IMR-90 (cell line): ENCODE measurements around the gene GSTA2. TPM values are rescaled to one million over a fixed set of nuclear protein-coding genes. Genes with fewer than 3 reads are reported as not detected.

ENCODE experiments used
- ATAC-seq: fragments of 200-7000 bp; cut with Tn5 transposase; 2 replicates; pipeline ENCODE4 v1.9.1; 2020; ENCODE audit warnings: low read depth, mild to moderate bottlenecking, moderate library complexity
- BruUV-seq: library from RNA; stranded (reverse); fragments of 400-500 nt; replicated peaks from 2 replicates; lab custom pipeline; 2021; lab: Mats Ljungman, UMichigan
- CTCF ChIA-PET: fragments of 300-600 bp; formaldehyde crosslinking; extraction: SDS; loops from one replicate; lab custom pipeline; 2021; ENCODE audit warnings: antibody characterized with exemption; lab: Yijun Ruan, JAX
- POLR2A ChIA-PET: fragments of 300-600 bp; sonication (Branson Sonifier 250); formaldehyde crosslinking; loops from one replicate; lab custom pipeline; 2022; ENCODE audit warnings: antibody characterized with exemption; ENCODE audit not compliant: unreplicated experiment; lab: Charles Lee
- DNase-seq: peaks from one replicate; pipeline ENCODE4 v3.0.0; 2013
- H2AFZ ChIP-seq: replicated peaks from 2 replicates; pipeline ENCODE3; 2013; ENCODE audit warnings: low read length, mild to moderate bottlenecking; ENCODE audit not compliant: poor library complexity
- H2AK5ac ChIP-seq: 2 replicates; pipeline ENCODE4 v1.6.1; 2013; ENCODE audit warnings: low read depth, low read length, inconsistent platforms
- H2AK9ac ChIP-seq: replicated peaks from 2 replicates; pipeline ENCODE3; 2013; ENCODE audit warnings: mild to moderate bottlenecking, low read depth, low read length, moderate library complexity; ENCODE audit not compliant: poor library complexity
- H2BK120ac ChIP-seq: 2 replicates; pipeline ENCODE4 v1.6.1; 2013; ENCODE audit warnings: low read depth, low read length, inconsistent platforms
- H2BK15ac ChIP-seq: 3 replicates; pipeline ENCODE4 v1.6.1; 2013; ENCODE audit warnings: low read depth, low read length, inconsistent platforms
- H2BK20ac ChIP-seq: 2 replicates; pipeline ENCODE4 v1.6.1; 2013; ENCODE audit warnings: low read depth, mild to moderate bottlenecking, inconsistent platforms, low read length, moderate library complexity
- H2BK5ac ChIP-seq: 2 replicates; pipeline ENCODE4 v1.6.1; 2013; ENCODE audit warnings: mild to moderate bottlenecking, low read depth, low read length, inconsistent platforms; ENCODE audit not compliant: poor library complexity, severe bottlenecking
- H3K14ac ChIP-seq: replicated peaks from 2 replicates; pipeline ENCODE4 v1.6.1; 2013; ENCODE audit warnings: low read depth, low read length, inconsistent platforms
- H3K18ac ChIP-seq: 2 replicates; pipeline ENCODE4 v1.6.1; 2013; ENCODE audit warnings: low read depth, low read length, control low read depth
- H3K23ac ChIP-seq: 2 replicates; pipeline ENCODE4 v1.6.1; 2013; ENCODE audit warnings: low read depth, low read length, inconsistent platforms
- H3K27ac ChIP-seq: 2 replicates; pipeline ENCODE4 v1.5.1; 2013; ENCODE audit warnings: mild to moderate bottlenecking, control low read depth, low read length; ENCODE audit not compliant: insufficient read depth
- H3K27me3 ChIP-seq: 2 replicates; pipeline ENCODE4 v1.6.1; 2013; ENCODE audit warnings: low read length; ENCODE audit not compliant: control insufficient read depth, insufficient read depth
- H3K36me3 ChIP-seq: 2 replicates; pipeline ENCODE4 v1.6.1; 2013; ENCODE audit warnings: low read length, mixed read lengths; ENCODE audit not compliant: control insufficient read depth, insufficient read depth
- H3K4ac ChIP-seq: 2 replicates; pipeline ENCODE4 v1.6.1; 2013; ENCODE audit warnings: low read depth, low read length, inconsistent platforms
- H3K4me1 ChIP-seq: 2 replicates; pipeline ENCODE4 v1.6.1; 2013; ENCODE audit warnings: low read length, mixed read lengths; ENCODE audit not compliant: control insufficient read depth, insufficient read depth
- H3K4me2 ChIP-seq: 2 replicates; pipeline ENCODE4 v1.6.1; 2013; ENCODE audit warnings: low read depth, mild to moderate bottlenecking, control low read depth, low read length, moderate library complexity
- H3K4me3 ChIP-seq: 2 replicates; pipeline ENCODE4 v1.5.1; 2013; ENCODE audit warnings: low read depth, mild to moderate bottlenecking, control low read depth, low read length, moderate library complexity; ENCODE audit not compliant: insufficient read depth
- H3K56ac ChIP-seq: 2 replicates; pipeline ENCODE4 v1.6.1; 2013; ENCODE audit warnings: low read length, inconsistent platforms; ENCODE audit not compliant: insufficient read depth; ENCODE audit errors: extremely low read depth
- H3K79me1 ChIP-seq, 2 experiments: 2 replicates each; pipeline ENCODE4 v1.6.1; 2013; ENCODE audit warnings: low read length in 2 of 2, inconsistent platforms in 1 of 2, low read depth in 1 of 2
- H3K9ac ChIP-seq: 2 replicates; pipeline ENCODE4 v1.6.1; 2013; ENCODE audit warnings: low read depth, low read length, control low read depth
- H3K9me1 ChIP-seq: 2 replicates; pipeline ENCODE4 v1.6.1; 2013; ENCODE audit warnings: low read length, inconsistent platforms; ENCODE audit not compliant: insufficient read depth
- H3K9me3 ChIP-seq: 2 replicates; pipeline ENCODE4 v1.6.1; 2013; ENCODE audit warnings: low read length; ENCODE audit not compliant: control insufficient read depth, insufficient read depth
- H4K20me1 ChIP-seq: 2 replicates; pipeline ENCODE4 v1.6.1; 2013; ENCODE audit warnings: low read length, inconsistent platforms; ENCODE audit not compliant: insufficient read depth
- H4K5ac ChIP-seq: 2 replicates; pipeline ENCODE4 v1.6.1; 2013; ENCODE audit warnings: mild to moderate bottlenecking, low read depth, low read length, control low read depth
- H4K8ac ChIP-seq, 2 experiments: 2 replicates each; pipeline ENCODE4 v1.6.1; 2013; ENCODE audit warnings: low read depth in 2 of 2, low read length in 2 of 2, control low read depth in 1 of 2, inconsistent platforms in 1 of 2
- H4K91ac ChIP-seq: 2 replicates; pipeline ENCODE4 v1.6.1; 2013; ENCODE audit warnings: low read depth, low read length, inconsistent platforms; ENCODE audit not compliant: insufficient read depth
- BHLHE40 ChIP-seq: fragments of 150-350 bp; IDR thresholded peaks from 2 replicates; pipeline ENCODE4 v1.6.1; 2016; ENCODE audit warnings: mild to moderate bottlenecking, low read depth, low read length
- CEBPB ChIP-seq: IDR thresholded peaks from 2 replicates; pipeline ENCODE4 v1.6.1; 2012; ENCODE audit warnings: low read depth, low read length, improper control_type of control experiment
- CHD1 ChIP-seq: IDR thresholded peaks from 2 replicates; pipeline ENCODE4 v1.6.1; 2012; ENCODE audit warnings: low read depth, low read length, improper control_type of control experiment
- CTCF ChIP-seq: conservative IDR thresholded peaks from 2 replicates; pipeline ENCODE4 v1.5.1; 2012; ENCODE audit warnings: mild to moderate bottlenecking, low read depth, low read length, improper control_type of control experiment
- ELK1 ChIP-seq: fragments of 150-350 bp; IDR thresholded peaks from 2 replicates; pipeline ENCODE4 v1.6.1; 2016; ENCODE audit warnings: low read depth, mild to moderate bottlenecking, low read length, moderate library complexity, borderline replicate concordance
- FOS ChIP-seq: fragments of 150-350 bp; IDR thresholded peaks from 2 replicates; pipeline ENCODE4 v1.6.1; 2016; ENCODE audit warnings: low read depth, low read length
- MAFK ChIP-seq: IDR thresholded peaks from 2 replicates; pipeline ENCODE4 v1.6.1; 2012; ENCODE audit warnings: low read depth, low read length, improper control_type of control experiment
- MAZ ChIP-seq: IDR thresholded peaks from 2 replicates; pipeline ENCODE4 v1.6.1; 2012; ENCODE audit warnings: low read depth, mild to moderate bottlenecking, low read length, improper control_type of control experiment, moderate library complexity, borderline replicate concordance
- MXI1 ChIP-seq: IDR thresholded peaks from 2 replicates; pipeline ENCODE4 v1.6.1; 2012; ENCODE audit warnings: low read depth, mild to moderate bottlenecking, low read length, moderate library complexity, borderline replicate concordance
- NFE2L2 ChIP-seq: fragments of 150-350 bp; IDR thresholded peaks from 2 replicates; pipeline ENCODE4 v1.6.1; 2016; ENCODE audit warnings: low read depth, mild to moderate bottlenecking, low read length
- POLR2A ChIP-seq: IDR thresholded peaks from 2 replicates; pipeline ENCODE4 v1.6.1; 2012; ENCODE audit warnings: mild to moderate bottlenecking, low read depth, low read length
- RAD21 ChIP-seq: IDR thresholded peaks from 2 replicates; pipeline ENCODE4 v1.6.1; 2012; ENCODE audit warnings: low read length, improper control_type of control experiment
- RCOR1 ChIP-seq: IDR thresholded peaks from 2 replicates; pipeline ENCODE4 v1.6.1; 2012; ENCODE audit warnings: mild to moderate bottlenecking, low read length, improper control_type of control experiment; ENCODE audit not compliant: insufficient replicate concordance
- RFX5 ChIP-seq: IDR thresholded peaks from 2 replicates; pipeline ENCODE4 v1.8.0; 2012; ENCODE audit warnings: low read depth, mild to moderate bottlenecking, low read length, moderate library complexity
- SMC3 ChIP-seq: fragments of 150-350 bp; IDR thresholded peaks from 2 replicates; pipeline ENCODE4 v1.6.1; 2016; ENCODE audit warnings: low read depth, mild to moderate bottlenecking, antibody characterized with exemption, low read length, moderate library complexity
- WGBS, 2 experiments: methylation state at CpG; one replicate each; pipeline versions ENCODE4 v1.1.5 to v1.1.7; 2013; ENCODE audit warnings: missing lambda C conversion rate in 2 of 2; ENCODE audit not compliant: insufficient read length in 1 of 2; ENCODE audit errors: extremely low coverage in 2 of 2; 5-methylcytosine and 5-hydroxymethylcytosine counted together
- dilution Hi-C: fragments of 300-500 bp; cut with HindIII; formaldehyde crosslinking; loops from one replicate; pipeline ENCODE4 v1.14.3; 2018; ENCODE audit warnings: low sequenced_read_pairs; ENCODE audit not compliant: unreplicated experiment
- in situ Hi-C: fragments of 300-500 bp; cut with MboI; formaldehyde crosslinking; loops from 3 replicates; pipeline ENCODE4 v1.14.3; 2019; ENCODE audit warnings: low sequenced_read_pairs, inconsistent platforms, mixed read lengths
- intact Hi-C: fragments of 100-400 bp; cut with micrococcal nuclease; formaldehyde crosslinking; loops from 2 replicates; pipeline ENCODE4 v1.10.0; 2022
- polyA plus RNA-seq, 3 experiments: library from polyadenylated mRNA; depleted of rRNA; stranded (reverse); fragments of >200 nt; gene quantifications; 2 replicates each; pipeline ENCODE4 v1.2.3, GENCODE V29; 2012; ENCODE audit warnings: low replicate concordance in 1 of 3
- total RNA-seq: library from RNA; depleted of rRNA; stranded (reverse); fragments of >200 nt; gene quantifications from 2 replicates; pipeline ENCODE4 v1.2.3, GENCODE V29; 2012

Gene GSTA2
- total and polyA plus RNA-seq, 2 of the 4 experiments (the other 2 are of a cell fraction), result not detected

- Histone ChIP-seq H2AFZ (no peak overlapping the region), H3K4me3 (no peak overlapping the region), H3K23ac (peak overlapping the region; percentile 71; the same call in 1 of the 2 replicates), H4K20me1 (no peaks in the 10 kb centered on the region), H3K27ac (no peak overlapping the region), H2AK5ac (peak overlapping the region; percentile 88; the same call in 1 of the 2 replicates), H3K79me1 (no peaks in the 10 kb centered on the region), H4K8ac (peak overlapping the region in 1 of 2 experiments; percentile 82; a peak in 1 of 4 replicates), H2BK120ac (peak overlapping the region; percentile 87), H3K14ac (peak overlapping the region; percentile 87; the same call in 1 of the 2 replicates), H3K9me1 (peaks cover 8% of the 10 kb centered on the region), H4K91ac (peak overlapping the region; percentile 95; the same call in 1 of the 2 replicates), H2AK9ac (no peak overlapping the region), H3K9ac (no peak overlapping the region; the same call in 1 of the 2 replicates), H3K4me1 (peaks cover 9% of the 10 kb centered on the region), H3K27me3 (peaks cover 1% of the 10 kb centered on the region; the same call in 1 of the 2 replicates), H2BK20ac (peak overlapping the region; percentile 52; the same call in 1 of the 2 replicates), H2BK5ac (peak overlapping the region; percentile 93), H3K4me2 (no peak overlapping the region), H3K18ac (peak overlapping the region; percentile 47; the same call in 1 of the 2 replicates), H3K56ac (no peak overlapping the region), H2BK15ac (peak overlapping the region; percentile 89; the same call in 2 of the 3 replicates), H3K9me3 (0 out of 2 replicates have a peak, but pooled peaks cover 2% of the 10 kb centered on the region), H3K36me3 (no peaks in the 10 kb centered on the region), H3K4ac (no peak overlapping the region), H4K5ac (peak overlapping the region; percentile 42; the same call in 1 of the 2 replicates)
- POLR2A ChIA-PET, result no interaction called here
- peak; percentile 38 for ATAC-seq
- DNase-seq, result no peak
- in situ Hi-C loops, result no loop called here
- TF ChIP-seq CEBPB, result no peak
- no peak for TF ChIP-seq RCOR1
- TF ChIP-seq RAD21, result no peak
- TF ChIP-seq NFE2L2, result no peak
- TF ChIP-seq MXI1, result no peak
- TF ChIP-seq SMC3, result no peak
- TF ChIP-seq FOS, result no peak
- TF ChIP-seq RFX5, result no peak
- no peak for TF ChIP-seq MAFK
- no peak for TF ChIP-seq CTCF
- TF ChIP-seq CHD1, result no peak
- no peak for TF ChIP-seq POLR2A
- TF ChIP-seq BHLHE40, result no peak
- TF ChIP-seq ELK1, result no peak
- no peak for TF ChIP-seq MAZ
- CTCF ChIA-PET, result no interaction called here
- dilution Hi-C loops, result no loop called here
- WGBS, 2 experiments, result no CpG with 5 or more reads among the region's 1 CpG
- intact Hi-C loops, result no loop called here
- BruUV-seq, result no TSS peak
Measured at GRCh38 chr6:52790861-52791260, 27.6 kb upstream of the GSTA2 start.
